Ishikawa (cell line): ENCODE measurements around the gene PTPRA.

ENCODE experiments used
- CEBPB ChIP-seq: IDR thresholded peaks from 2 replicates; pipeline ENCODE4 v1.6.1; 2012
- CREB1 ChIP-seq: IDR thresholded peaks from 2 replicates; pipeline ENCODE4 v1.6.1; 2012; ENCODE audit warnings: low read depth
- EP300 ChIP-seq: IDR thresholded peaks from 2 replicates; pipeline ENCODE4 v1.6.1; 2012; ENCODE audit warnings: borderline replicate concordance
- FOXM1 ChIP-seq: IDR thresholded peaks from 2 replicates; pipeline ENCODE4 v1.6.1; 2012; ENCODE audit warnings: low read depth, borderline replicate concordance
- NFIC ChIP-seq: IDR thresholded peaks from 2 replicates; pipeline ENCODE4 v1.6.1; 2012
- RAD21 ChIP-seq: IDR thresholded peaks from 2 replicates; pipeline ENCODE4 v1.6.1; 2012; ENCODE audit warnings: low read depth
- TCF12 ChIP-seq: IDR thresholded peaks from 2 replicates; pipeline ENCODE4 v1.6.1; 2012; ENCODE audit warnings: low read depth
- YY1 ChIP-seq: IDR thresholded peaks from 2 replicates; pipeline ENCODE4 v1.6.1; 2012; ENCODE audit warnings: low read depth
- ZBTB7A ChIP-seq: IDR thresholded peaks from 2 replicates; pipeline ENCODE4 v1.6.1; 2012; ENCODE audit warnings: low read depth
- TF ChIP-seq, protein P1 (sequence below): IDR thresholded peaks from 2 replicates; pipeline ENCODE4 v1.6.1; 2012

DNA sequence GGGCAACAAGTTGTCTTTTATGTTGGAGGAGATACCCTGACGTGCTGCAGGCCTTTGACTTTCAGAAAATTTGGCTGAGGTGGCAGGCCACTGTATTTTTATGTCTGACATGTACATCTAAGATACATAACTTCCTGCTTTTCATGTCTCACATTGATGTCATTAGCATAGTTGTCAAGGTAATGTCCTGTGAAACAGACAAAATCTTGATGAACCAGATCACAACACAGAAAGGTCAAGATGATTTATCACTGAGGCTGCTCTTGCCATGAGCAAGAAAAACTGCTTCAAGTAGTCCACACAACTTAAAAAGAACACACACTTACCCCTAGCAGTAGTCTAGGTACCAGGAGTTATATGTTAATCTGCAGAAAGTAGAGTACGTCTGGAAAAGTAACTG, 120.0 kb downstream of the PTPRA start:
- TF ChIP-seq ZBTB7A (no peak), CREB1 (no peak), YY1 (no peak), EP300 (no peak), CEBPB (no peak), FOXM1 (no peak), RAD21 (no peak), TCF12 (no peak), NFIC (no peak)
- TF ChIP-seq, protein P1, sequence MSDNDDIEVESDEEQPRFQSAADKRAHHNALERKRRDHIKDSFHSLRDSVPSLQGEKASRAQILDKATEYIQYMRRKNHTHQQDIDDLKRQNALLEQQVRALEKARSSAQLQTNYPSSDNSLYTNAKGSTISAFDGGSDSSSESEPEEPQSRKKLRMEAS, result no peak
